Fibroblast of mammary gland (primary cell): ENCODE results near the gene RBSN.
A peak's percentile ranks its signal among the peaks of the same experiment; 100 is the strongest.

Experiments used
- DNase-seq: peaks from one replicate; pipeline ENCODE4 v3.0.0-alpha.2; 2010; ENCODE audit warnings: low read depth
- H3K4me3 ChIP-seq: 2 replicates; pipeline ENCODE4 v1.5.1; 2011; ENCODE audit warnings: low read depth, mild to moderate bottlenecking, low read length, moderate library complexity; ENCODE audit not compliant: control insufficient read depth
- CTCF ChIP-seq: conservative IDR thresholded peaks from 2 replicates; pipeline ENCODE4 v1.5.1; 2011; ENCODE audit warnings: low read depth, low read length, inconsistent platforms; ENCODE audit not compliant: control insufficient read depth, insufficient read depth

The RBSN gene

DNA sequence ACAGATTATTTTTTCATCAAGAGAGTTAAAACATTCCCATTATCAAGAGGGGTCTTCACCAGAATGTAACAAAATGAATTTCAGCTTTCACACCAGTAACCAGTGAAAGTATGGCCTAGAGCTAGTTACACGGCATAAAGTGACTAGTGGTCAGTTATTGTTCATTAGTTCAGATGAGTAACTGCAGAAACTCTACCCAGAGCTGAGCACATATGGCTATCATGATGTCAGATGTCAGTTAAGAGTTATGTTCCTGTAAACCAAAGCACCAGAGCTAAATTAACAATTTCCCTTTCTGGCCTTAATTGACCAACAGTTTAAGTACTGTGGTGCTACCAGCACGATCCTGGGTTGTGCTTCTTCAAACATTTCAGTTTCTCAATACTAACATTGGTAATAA is 27.2 kb downstream of the RBSN start:
- TF ChIP-seq CTCF, result no peak
- DNase-seq, result peak; percentile 44
- no peak overlapping the region for H3K4me3 ChIP-seq

- no peak overlapping the region for H3K4me3 ChIP-seq
- TF ChIP-seq CTCF, result no peak
- no peak for DNase-seq
These were observed 29.5 kb downstream of the RBSN start for GRCh38 chr3:15069441-15069840.

DNA sequence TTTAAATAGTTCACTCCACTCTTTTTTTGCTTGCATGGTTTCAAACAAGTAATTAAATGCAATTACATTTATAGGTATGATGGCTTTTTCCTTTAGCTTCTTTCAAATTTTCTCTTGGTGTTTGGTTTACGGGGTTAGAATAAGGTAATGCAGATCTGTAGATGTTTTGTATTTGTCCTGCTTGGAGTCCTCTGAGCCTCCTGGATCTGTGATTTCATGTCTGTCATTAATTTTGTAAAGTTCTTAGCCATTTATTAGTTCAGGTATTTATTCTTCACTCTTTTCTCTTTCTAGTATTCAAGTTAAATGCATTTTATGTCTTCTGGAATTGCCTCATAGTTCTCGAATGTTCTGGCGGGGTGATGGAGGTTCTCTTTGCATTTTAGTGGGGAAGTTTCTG is 32.5 kb downstream of the RBSN start:
- H3K4me3 ChIP-seq, result no peak overlapping the region
- no peak for TF ChIP-seq CTCF
- no peak for DNase-seq

DNA sequence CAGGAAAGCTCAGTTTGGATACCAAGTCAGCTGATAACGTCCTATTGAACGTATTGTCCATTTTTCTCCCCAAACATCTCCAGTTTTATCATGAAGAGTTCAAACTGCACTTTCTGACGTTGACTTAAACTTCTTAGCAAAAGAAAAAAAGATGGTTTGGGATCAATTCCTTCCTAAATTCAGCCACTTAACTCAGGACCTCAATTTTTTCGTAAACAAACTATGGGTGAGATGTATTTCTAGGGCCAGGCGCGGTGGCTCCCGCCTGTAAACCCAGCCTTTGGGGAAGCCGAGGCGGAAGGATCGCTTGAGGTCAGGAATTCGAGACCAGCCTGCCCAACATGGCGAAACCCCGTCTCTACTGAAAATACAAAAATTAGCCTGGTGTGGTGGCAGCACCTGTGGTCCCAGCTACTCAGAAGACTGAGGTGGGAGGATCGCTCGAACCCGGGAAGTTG is 33.4 kb downstream of the RBSN start:
- DNase-seq, result no peak
- no peak for TF ChIP-seq CTCF
- H3K4me3 ChIP-seq, result peak overlapping the region; percentile 91

- DNase-seq, result peak; percentile 92
- peak within 1 kb of the TSS; percentile 91 for H3K4me3 ChIP-seq
- no peak for TF ChIP-seq CTCF
These were observed 34.0 kb downstream of the RBSN start, which contains the start of gene MRPS25 for GRCh38 chr3:15064835-15065549. MRPS25 (minus strand) TSS chr3:15065315; CDS start chr3:15065194, 121 bp downstream.

GRCh38 chr3:15064299-15064834 is 34.6 kb downstream of the RBSN start:
- TF ChIP-seq CTCF, result no peak
- peak; percentile 34 for DNase-seq
- H3K4me3 ChIP-seq, result peak overlapping the region; percentile 91
